Measurements from ENCODE around the gene SLC2A9.

Gene SLC2A9

DNA sequence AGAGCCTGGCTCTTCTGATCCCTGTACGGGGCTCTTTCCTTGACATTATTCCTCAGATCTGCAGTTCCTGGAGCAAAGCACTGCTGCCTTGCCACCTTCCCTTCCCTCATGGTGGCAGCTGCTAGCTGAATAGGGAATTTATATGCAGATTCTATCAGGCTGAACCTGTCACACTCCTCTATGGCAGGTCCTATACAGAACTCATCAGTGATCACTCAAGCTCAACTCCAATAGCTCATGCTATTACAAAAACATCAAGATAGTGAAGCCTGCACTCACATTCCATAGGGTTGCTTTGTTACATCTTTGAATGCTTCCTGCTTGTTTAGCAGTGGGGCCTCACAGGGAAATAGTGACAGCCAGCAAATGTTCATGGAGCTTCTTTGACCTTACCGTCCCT lies 71.7 kb downstream of the SLC2A9 start:
- DNase-seq, result no peak

DNA sequence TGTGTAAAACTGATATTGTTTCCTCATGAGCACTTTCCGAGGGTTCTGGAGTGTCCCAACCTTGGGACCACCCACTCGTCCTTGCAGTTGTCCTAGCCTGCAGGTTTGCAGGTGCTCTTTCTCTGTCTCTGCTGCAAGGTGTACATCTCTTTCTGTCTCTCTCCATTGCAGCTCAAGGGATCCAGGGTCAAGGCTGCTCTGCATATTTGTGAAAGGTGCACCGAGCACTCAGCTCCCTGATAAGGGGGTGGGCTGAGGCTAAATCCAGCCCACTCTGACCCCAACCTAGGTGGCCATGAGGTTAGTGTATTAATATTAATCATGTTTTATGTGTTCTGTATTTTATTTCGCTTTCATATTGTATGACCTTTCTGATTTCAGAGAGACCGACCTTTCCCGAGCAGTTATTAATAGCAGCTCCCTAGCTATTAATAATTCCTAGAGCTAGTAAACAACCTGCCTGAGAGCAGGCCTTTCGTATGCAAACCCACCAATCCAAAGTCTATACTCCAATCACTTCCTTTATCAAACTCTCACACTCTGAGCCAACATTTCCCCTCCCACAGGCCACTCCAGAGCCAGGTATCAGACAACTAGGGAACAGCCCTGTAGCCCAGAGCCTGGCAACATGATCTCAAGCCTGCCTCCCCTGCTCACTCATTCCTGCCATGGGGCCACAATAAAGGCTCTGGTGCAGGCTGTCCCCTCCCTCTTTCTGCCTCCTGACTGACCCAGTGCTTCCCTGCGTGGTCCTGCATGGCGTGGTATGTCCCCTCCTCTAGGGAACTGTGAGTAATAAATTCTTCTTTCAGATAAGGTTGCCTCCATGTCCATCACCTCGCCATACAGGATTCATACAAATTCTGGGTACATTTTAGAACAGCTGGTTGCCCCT lies 73.9 kb downstream of the SLC2A9 start:
- no peak for DNase-seq

DNA sequence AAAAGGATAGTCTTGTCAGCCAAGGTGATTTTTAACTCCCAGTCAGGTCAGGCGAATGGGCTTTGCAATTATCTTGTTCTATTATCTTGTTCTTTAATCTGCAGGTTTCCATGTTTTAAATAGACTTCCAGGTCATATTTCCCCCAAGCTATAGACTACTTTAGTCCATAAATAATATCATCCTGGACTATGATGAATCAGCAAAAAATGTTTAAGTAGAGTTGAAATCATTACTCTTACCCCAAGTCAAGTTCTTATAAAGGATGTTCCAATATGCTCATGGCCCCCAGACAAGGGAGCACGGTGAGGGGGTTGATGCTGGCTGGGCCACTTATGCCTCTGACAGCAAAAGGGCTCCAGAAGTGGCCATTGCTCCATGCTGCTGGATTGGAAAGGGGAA lies 75.1 kb downstream of the SLC2A9 start:
- no peak for DNase-seq

DNA sequence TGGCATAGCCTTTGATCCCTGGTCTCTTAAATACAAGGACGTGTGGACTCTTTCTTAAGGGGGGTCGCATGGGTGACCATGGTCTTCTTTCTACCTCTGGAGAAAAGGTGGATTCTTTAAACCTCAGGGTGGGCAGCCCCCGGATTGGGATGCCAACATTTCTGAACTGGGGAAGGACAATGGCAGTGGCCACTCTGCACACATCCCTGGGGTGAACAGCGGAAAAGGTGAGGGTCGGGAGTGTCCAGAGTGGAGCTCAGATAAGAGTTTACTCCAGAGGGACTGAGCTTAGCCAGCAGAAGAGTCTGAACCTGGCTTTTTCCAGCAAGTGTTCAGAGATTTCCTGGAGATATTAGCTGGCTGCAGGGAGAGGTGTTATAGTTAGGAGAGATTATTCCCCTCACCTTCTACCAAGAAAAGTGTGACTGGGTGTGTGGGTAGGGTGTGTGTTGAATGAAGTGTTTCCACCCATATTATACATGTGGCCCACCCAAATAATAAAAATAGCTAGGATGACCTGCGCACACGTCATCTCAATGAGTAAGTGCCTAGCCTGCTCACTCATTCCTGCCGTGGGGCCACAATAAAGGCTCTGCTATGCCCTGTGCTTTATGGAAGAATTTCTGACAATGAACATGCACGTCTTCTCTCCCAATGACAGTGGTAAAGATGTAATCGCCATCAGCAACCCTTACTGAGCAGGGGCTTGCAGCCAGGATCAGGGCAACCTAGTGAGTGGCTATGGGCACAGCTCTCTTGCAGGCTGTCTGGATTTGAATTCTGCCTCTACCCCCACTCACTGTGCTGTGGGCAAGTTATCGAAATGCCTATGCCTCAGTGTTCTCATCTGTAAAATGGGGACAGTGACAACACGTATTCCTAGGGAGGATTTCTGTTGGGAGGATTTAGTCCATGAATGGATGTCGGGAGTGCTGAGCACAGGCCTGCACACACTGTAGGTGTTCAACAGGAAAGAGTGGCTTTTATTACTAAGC lies 76.6 kb downstream of the SLC2A9 start:
- DNase-seq, result no peak

DNA sequence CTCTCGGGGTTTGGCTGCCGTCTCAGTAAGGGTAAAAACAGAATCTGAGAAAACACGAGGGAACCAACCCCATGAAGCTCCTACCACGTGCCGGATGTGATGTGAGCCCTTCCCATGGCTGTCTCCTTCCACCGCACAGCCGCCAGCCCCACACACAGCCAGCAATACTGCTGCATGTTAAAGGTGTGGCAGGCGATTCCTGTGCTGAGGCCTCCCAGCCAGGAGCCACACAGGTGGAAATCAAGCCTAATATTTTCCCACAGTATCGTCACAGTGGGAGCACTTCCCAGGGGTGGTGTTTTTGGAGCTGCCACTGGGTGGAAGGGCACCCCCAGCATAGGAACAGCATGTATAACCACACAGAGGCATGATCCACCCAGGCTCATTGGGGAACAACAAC lies 77.5 kb downstream of the SLC2A9 start:
- DNase-seq, result no peak

DNA sequence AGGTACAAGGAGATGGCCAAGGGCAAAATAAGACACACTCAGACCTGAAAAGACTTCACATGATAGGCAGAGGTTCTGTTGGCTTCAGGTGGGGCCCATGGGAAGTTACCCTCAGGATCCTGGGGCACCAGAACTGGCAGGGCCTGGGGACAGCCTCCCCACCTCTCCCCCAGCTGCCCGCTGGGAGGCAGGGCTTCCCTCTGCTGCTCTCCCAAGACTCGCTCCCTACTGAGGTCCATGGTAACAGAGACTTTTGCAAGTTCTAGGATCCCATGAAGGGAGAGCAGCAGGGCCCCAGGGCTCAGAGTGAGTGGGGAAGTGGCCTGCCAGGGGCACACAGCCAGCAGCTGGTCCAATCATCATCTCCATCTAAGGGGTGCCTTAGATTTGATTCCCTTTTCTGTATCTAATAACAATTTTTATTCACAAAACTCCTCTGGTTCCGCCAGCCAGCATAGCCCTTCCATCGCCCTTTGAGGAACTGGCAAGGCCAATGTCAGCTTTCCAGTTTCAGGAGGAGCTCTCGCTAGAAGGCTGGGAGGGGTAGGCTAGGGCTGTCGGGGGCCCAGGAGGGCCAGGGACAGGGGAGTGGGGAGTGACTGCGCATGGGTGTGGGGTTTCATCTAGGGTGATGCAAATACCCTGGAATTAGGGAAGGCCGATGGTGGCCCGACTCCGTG lies 78.2 kb downstream of the SLC2A9 start:
- DNase-seq, result no peak

DNA sequence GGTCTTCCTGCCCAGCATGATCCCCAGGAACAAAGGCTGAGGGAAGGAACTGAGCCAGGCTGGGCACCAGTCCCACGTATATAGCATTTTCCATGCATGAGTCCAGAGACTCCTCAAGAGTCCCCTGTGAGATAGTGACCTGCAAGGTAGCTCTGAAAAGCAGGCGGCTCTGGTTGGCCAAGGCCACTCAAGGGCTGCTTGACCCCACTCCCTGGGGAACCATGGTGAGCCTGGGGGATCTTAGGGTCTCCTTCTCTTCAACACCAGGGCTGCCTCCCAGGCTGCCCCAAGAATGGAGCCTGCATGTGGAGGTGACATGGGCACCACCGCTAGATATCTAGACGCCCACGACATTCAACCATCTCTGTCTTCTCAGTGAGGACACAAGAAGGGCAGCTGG lies 79.2 kb downstream of the SLC2A9 start:
- no peak for DNase-seq

DNA sequence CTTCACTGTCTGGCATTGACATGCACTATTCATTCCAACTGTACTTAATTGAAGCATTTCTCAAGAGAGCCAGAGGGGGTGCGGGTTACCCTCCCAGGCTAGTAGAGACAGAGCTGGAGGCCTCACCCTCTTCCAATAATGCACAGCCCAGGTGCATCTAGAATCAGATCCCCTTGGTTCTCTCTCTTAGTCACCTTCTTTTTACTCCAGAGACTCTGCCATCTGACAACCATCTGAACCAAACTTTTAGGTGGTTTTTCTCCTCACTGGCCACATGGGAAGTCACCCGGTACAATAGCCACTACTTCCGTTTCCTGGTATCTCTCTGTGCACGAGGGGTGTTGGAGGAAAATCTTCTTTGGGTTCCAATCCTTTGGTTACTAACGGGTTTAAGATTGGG lies 81.3 kb downstream of the SLC2A9 start:
- DNase-seq, result no peak

DNA sequence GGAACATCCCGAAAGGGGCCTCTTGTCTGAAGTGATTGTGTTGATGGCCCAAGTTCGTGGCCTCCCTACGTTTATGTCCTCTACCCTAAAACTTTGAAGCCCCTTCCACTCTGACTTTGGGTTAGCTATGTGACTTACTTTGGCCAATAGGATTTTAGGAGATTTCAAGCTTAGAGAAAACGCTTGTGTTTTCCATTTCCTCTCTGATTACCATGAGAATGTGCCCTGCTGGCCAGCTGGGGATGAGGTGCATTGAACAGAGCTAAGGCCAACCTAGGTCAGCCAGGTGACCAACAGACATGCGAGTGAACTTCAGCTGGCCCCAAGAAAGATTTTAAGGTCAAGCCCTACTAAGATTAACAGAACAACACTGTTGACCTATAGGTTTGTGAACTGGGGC lies 82.4 kb downstream of the SLC2A9 start:
- DNase-seq, result no peak

DNA sequence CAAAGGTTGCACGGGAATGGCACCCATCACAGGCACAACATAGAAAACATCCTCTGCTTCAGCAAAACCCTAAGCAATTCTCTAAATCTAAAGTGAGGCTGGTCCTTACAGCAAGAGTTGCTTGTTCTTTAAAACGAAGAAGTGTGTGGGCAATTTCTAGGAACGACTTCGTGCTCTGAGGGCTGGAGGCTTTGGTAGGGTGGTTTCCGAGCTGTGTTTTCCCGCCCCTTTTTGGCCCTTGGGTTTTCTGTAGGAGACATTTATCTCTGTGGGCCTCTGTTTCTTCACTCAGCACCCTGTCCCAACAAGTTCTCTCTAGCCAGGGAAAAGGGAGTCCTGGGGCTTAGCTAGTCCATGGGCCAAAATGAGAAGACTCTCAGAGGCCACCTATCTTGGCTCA lies 84.2 kb downstream of the SLC2A9 start:
- no peak for DNase-seq

DNA sequence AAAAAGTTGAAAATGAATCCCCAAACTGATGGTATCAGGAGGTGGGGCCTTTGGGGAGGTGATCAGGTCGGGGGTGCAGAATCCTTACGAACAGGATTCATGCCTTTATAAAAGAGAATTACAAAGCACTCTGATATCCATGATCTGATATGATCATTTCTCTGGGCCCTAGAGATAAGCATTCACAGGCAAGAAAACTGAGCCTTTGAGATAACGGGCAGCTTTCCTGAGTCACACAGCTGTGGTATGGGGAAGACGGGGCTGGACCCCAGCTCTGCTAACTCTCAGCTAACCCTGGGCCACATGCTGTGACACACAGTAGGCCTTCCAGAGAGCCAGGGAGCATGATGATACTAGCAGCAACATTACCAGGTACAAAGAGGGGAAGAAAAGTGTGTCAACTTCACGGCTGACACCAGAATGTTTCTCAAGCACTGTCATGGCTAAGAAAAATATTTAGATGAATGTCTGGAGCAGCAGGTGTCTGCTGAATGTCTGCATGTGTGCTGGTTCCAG lies 85.1 kb downstream of the SLC2A9 start:
- DNase-seq, result no peak

DNA sequence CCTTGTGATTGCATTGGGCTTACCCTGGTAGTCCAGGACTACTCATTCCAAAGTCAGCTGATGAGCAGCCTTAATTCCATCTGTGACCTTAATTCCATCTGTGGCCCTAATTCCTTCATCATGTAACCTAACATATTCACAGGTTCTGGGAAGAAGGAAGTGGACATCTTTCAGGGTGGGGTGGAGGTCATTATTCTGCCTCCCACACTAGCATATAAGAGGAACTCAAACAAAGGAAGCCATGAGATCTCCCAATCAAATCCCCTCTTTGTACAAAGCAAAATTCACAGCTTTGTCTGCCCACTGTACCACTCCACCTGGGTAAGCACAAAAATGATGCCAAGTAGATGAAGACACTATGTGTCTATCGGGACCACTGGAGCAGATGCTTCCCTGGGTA lies 87.3 kb downstream of the SLC2A9 start:
- no peak for DNase-seq

DNA sequence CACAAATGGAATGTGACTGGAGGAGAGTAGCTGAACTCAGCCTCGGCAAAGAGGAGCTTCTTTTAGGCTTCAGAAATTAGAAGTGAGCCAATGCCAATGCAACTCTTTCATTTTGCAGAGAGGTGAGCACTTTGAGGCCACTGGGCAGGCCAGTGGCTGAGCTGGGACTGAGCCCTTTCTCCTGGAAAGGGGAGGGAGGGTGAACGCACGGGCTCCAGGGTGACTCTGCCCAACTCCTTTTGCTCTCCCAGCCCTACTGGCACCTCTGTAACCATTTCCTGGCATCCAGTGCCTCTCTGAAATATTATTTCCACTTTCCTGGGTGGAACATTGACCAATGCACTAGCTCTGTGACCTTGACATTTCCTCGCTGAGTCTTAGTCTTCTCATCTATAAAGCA lies 88.1 kb downstream of the SLC2A9 start:
- no peak for DNase-seq

DNA sequence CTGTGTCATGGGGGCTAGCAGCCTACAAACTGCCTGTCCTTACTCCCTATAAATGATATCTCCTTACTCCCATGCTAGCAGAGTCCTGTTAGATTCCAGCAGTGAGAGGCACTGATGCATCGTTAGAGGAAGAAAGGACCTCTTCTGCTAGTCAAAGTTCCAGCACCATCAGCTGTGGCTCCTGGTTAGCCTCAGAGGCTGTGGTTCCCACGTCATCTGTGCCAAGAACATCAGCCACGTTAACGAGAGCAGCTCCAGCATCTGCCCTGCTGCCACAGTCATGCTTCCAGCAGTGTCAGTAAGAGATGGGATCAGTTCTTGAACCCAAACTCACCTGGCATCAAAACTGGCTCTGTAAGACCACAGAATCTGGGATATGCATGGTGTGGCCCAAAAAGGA lies 88.5 kb downstream of the SLC2A9 start:
- no peak for DNase-seq

DNA sequence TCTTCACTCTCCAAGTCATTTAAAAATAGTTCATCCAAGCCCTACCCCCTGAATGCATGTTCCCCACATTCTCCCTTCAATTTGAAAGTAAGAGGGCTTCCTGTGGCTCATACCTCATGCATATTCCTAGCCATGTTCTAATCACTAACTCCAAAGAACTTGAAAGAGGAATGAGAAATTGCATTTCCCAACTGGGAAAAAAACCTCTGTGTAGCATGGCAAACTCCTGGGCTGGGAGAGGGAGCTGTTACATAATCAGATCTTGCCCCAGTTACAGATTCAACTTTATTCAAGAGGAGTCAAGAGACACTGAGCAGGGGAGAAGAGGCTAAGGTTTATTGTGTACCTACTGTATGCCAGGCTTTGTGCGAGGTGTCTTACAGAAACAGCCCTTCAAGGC lies 90.2 kb downstream of the SLC2A9 start:
- no peak for DNase-seq

DNA sequence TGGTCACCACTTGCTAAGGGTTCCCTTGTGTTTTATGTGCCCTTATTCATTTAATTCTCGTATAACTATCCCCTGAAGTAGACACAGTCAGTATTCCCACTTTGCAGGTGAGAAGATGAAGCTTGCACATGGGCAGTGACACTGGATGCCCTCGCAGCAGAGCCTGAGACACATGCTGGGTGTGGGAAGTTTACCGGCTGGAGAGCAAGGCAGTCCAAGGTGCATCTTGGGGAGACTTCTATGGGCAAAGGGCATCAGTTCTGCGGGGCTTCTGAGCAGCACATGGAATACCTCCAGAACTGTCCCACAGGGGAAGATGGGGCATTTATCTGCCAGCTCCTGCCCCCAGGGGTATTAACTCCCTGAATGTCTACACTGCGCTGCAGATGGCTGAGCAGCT lies 92.2 kb downstream of the SLC2A9 start:
- DNase-seq, result no peak

DNA sequence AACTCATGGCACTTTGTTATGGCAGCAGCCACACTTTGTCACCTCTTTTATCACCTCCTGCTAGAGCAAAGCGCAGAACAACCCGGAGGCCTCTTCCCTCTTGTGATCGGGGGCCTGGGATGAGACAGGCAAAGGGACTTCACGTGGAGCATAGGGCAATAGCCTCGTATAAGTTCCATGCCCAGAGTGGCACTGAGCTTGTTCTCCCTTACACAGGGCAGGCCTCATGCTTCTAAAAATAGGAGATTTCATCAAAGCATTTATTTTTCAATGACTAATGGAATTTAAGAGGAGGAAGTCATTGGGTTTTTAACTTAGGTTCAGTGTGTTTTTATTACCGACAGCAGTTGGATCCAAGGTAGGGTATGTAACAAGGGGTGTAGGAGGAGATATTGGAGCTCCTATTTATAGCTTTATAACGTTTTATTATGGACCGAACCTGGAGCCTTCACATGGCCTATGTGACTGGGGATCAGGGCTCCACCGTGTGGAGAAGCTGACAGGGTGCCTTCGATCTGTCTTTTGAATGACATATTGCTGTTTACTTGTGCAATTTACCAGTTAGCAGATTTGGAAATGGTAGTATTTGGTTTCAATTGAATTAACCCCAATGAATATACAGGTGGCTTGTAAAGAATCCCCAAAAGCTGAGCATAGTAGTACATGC lies 93.8 kb downstream of the SLC2A9 start:
- DNase-seq, result no peak

DNA sequence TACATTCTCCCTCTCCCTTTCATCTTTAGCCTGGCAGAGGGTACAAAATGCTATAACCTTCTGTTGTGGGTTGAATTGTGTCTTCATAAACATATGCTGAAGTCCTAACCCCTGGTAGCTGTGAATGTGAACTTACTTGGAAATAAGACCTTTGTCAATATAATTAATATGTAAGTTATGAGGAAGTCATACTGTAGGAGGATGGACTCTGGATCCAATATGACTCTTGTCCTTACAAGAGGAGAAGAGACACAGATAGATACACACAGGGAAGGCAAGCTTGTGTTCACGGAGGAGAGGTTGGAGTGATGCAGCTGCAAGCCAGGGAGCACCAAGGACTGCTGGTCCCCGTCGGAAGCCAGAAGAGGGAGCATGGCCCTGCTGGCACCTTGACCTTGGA lies 94.7 kb downstream of the SLC2A9 start:
- DNase-seq, result no peak

DNA sequence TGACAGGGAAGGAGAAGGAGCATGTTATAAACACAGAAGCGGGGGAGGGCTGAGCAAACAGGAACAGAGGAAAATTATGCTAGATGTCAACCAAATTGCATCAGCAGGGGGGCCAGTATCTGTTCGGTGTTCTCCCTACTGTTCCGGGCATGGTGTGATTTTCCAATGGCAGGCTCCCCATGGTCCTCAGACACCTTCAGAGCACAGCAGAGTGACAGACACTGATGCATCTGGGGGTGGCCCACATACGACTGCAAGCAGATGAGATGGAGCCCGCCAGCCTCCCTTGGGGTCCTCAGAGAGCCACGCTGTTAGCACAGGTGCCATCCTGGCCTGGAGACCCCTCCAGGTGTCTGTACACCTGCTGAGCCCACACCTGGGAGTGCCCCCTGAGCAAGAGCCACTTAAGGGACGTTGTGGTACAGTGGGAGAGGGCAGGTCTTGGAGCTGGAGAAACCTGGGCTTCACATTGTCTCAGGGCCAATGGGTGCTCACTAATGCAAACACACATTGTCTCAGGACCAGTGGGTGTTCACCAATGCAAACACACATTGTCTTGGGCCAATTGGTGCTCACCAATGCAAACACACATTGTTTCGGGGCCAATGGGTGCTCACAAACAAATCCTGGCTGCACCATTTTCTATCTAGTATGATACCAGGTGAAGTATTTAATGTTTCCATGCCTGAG lies 95.4 kb downstream of the SLC2A9 start:
- no peak for DNase-seq

DNA sequence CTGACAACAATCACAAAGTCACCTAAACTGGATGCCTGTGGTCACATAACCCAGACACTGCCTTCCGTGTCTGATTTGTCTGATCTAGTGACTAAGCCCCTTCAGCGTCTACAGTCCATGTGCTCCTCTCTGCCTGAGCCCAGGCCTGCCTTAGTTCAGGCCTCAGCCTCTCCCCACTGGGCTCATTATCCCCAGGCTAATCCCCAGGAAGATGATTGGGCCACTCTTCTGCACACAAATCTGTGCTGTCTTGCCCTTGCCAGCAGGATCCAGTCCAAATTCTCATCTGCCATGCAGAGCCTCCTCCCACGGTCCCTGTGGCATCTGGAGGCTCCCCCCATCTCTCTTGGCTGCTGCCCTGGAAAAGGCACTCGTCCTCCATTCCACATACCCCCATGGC lies 96.5 kb downstream of the SLC2A9 start:
- DNase-seq, result peak; percentile 67

DNA sequence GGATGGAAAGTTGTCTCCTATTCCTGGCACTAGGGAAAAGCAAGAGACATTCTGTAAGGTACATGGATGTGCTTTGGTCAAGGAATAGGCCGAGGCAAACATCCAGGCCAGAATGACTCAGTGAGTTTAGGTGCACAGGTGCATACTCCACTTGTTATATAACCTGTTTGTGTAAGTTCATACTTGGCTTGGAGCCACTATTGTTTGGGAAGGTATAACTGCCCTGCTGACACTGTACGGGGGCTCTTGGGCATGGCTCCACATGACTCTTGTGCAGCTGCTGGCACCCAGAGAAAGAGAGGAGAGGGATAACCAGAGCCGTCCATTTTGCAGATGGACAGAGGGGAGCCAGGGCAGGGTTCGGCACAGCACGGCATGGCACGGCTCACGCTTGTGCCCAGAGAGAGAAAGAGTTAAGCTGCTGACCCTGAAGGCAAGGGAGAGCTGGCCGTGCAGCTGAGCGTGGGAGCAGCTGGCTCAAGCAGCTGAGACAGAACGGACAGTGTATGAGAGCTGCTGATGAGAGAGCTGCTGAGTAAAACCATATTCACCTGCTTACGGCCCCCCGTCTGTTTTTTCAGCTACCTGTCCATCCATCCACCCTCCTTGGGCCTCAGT lies 98.0 kb downstream of the SLC2A9 start:
- no peak for DNase-seq
